ENCODE data around the gene BARX2. TPM values are rescaled to one million over a fixed set of nuclear protein-coding genes. Genes with fewer than 3 reads are reported as not detected.
"Not testable (repeated sequence)": the region's sequence is repeated elsewhere in the genome, so short reads cannot be mapped to it uniquely, and the experiment has no call there.

BARX2 gene
- total RNA-seq (not detected), total RNA-seq (0 to 0.12 reads per million in 2 donors)

GRCh38 chr11:129375751-129376657, at the start of gene BARX2:
Gene BARX2 (plus strand): TSS chr11:129375848. CDS start chr11:129376036, 188 bp downstream.
- Mint-ChIP-seq H3K36me3 (ENCODE audit: low read depth) (peaks cover 6% of the 10 kb centered on the region), H3K4me1 (peaks cover 21% of the 10 kb centered on the region), H3K27me3 (peaks cover 80% of the 10 kb centered on the region), H3K27ac (no peak within 1 kb of the TSS), H3K4me3 (peak within 1 kb of the TSS; percentile 65)
- no peaks in the 10 kb centered on the region for H3K9me3 ChIP-seq (ENCODE audit: control insufficient read depth, low read length, poor library complexity, severe bottlenecking)
- DNase-seq (no peak), ATAC-seq (no peak)

GRCh38 chr11:129326921-129327320, 48.7 kb upstream of the BARX2 start:
- no peaks in the 10 kb centered on the region for H3K36me3 Mint-ChIP-seq (ENCODE audit: low read depth)
- no peak for DNase-seq

GRCh38 chr11:129327708-129328107, 47.9 kb upstream of the BARX2 start:
- not testable (repeated sequence) for ATAC-seq

More at GRCh38 chr11:129326921-129327320, 48.7 kb upstream of the BARX2 start:
- Mint-ChIP-seq H3K4me3 (no peak overlapping the region), H3K27ac (no peak overlapping the region), H3K4me1 (peaks cover 3% of the 10 kb centered on the region), H3K27me3 (peaks cover 40% of the 10 kb centered on the region)
- ATAC-seq: no peak
- no peaks in the 10 kb centered on the region for H3K9me3 ChIP-seq (ENCODE audit: control insufficient read depth, low read length, poor library complexity, severe bottlenecking)

GRCh38 chr11:129328756-129329155, 46.9 kb upstream of the BARX2 start:
- no peaks in the 10 kb centered on the region for H3K36me3 Mint-ChIP-seq (ENCODE audit: low read depth)
- no peak overlapping the region for H3K27ac Mint-ChIP-seq
- H3K9me3 ChIP-seq (ENCODE audit: control insufficient read depth, low read length, poor library complexity, severe bottlenecking): no peaks in the 10 kb centered on the region
- DNase-seq (no peak), ATAC-seq (no peak)
- peaks cover 6% of the 10 kb centered on the region for H3K4me1 Mint-ChIP-seq
- peaks cover 24% of the 10 kb centered on the region for H3K27me3 Mint-ChIP-seq
- H3K4me3 Mint-ChIP-seq: no peak overlapping the region

More at GRCh38 chr11:129327708-129328107, 47.9 kb upstream of the BARX2 start:
- H3K27me3 Mint-ChIP-seq: peaks cover 33% of the 10 kb centered on the region
- H3K4me1 Mint-ChIP-seq; H3K9me3 ChIP-seq (ENCODE audit: control insufficient read depth, low read length, poor library complexity, severe bottlenecking); H3K4me3 Mint-ChIP-seq; H3K36me3 Mint-ChIP-seq (ENCODE audit: low read depth); H3K27ac Mint-ChIP-seq; DNase-seq: not testable (repeated sequence)

GRCh38 chr11:129331217-129331616, 44.4 kb upstream of the BARX2 start:
- no peak for ATAC-seq
- H3K27me3 Mint-ChIP-seq: peaks cover 12% of the 10 kb centered on the region
- H3K36me3 Mint-ChIP-seq (ENCODE audit: low read depth): no peaks in the 10 kb centered on the region
- H3K27ac Mint-ChIP-seq: no peak overlapping the region
- no peak for DNase-seq
- no peak overlapping the region for H3K4me3 Mint-ChIP-seq
- no peaks in the 10 kb centered on the region for H3K9me3 ChIP-seq (ENCODE audit: control insufficient read depth, low read length, poor library complexity, severe bottlenecking)
- H3K4me1 Mint-ChIP-seq: peaks cover 6% of the 10 kb centered on the region

GRCh38 chr11:129331871-129332274, 43.8 kb upstream of the BARX2 start:
- ATAC-seq (peak; percentile 57), DNase-seq (peak; percentile 16 to 35 (median 19))
- H3K27ac Mint-ChIP-seq: no peak overlapping the region
- H3K9me3 ChIP-seq (ENCODE audit: control insufficient read depth, low read length, poor library complexity, severe bottlenecking): no peaks in the 10 kb centered on the region
- peaks cover 12% of the 10 kb centered on the region for H3K27me3 Mint-ChIP-seq
- no peaks in the 10 kb centered on the region for H3K36me3 Mint-ChIP-seq (ENCODE audit: low read depth)
- H3K4me3 Mint-ChIP-seq: no peak overlapping the region
- peaks cover 6% of the 10 kb centered on the region for H3K4me1 Mint-ChIP-seq

GRCh38 chr11:129333873-129334272, 41.8 kb upstream of the BARX2 start:
- H3K27me3 Mint-ChIP-seq: peaks cover 5% of the 10 kb centered on the region
- H3K9me3 ChIP-seq (ENCODE audit: control insufficient read depth, low read length, poor library complexity, severe bottlenecking): no peaks in the 10 kb centered on the region
- H3K27ac Mint-ChIP-seq: no peak overlapping the region
- H3K36me3 Mint-ChIP-seq (ENCODE audit: low read depth): no peaks in the 10 kb centered on the region
- ATAC-seq (no peak), DNase-seq (no peak)
- peaks cover 6% of the 10 kb centered on the region for H3K4me1 Mint-ChIP-seq
- H3K4me3 Mint-ChIP-seq: no peak overlapping the region

GRCh38 chr11:129344301-129344940, 31.2 kb upstream of the BARX2 start:
- not testable (repeated sequence) for H3K4me1 Mint-ChIP-seq; H3K36me3 Mint-ChIP-seq (ENCODE audit: low read depth); H3K27ac Mint-ChIP-seq; H3K9me3 ChIP-seq (ENCODE audit: control insufficient read depth, low read length, poor library complexity, severe bottlenecking); H3K4me3 Mint-ChIP-seq; ATAC-seq; DNase-seq; H3K27me3 Mint-ChIP-seq

GRCh38 chr11:129346916-129347315, 28.7 kb upstream of the BARX2 start:
- H3K9me3 ChIP-seq (ENCODE audit: control insufficient read depth, low read length, poor library complexity, severe bottlenecking): no peaks in the 10 kb centered on the region
- DNase-seq (no peak), ATAC-seq (no peak)
- H3K27me3 Mint-ChIP-seq: peaks cover 10% of the 10 kb centered on the region
- H3K27ac Mint-ChIP-seq: no peak overlapping the region
- no peaks in the 10 kb centered on the region for H3K36me3 Mint-ChIP-seq (ENCODE audit: low read depth)
- H3K4me3 Mint-ChIP-seq: no peak overlapping the region
- H3K4me1 Mint-ChIP-seq: no peaks in the 10 kb centered on the region

GRCh38 chr11:129348813-129349212, 26.8 kb upstream of the BARX2 start:
- Mint-ChIP-seq H3K4me1 (no peaks in the 10 kb centered on the region), H3K27me3 (peaks cover 29% of the 10 kb centered on the region), H3K27ac (no peak overlapping the region), H3K36me3 (ENCODE audit: low read depth) (no peaks in the 10 kb centered on the region), H3K4me3 (no peak overlapping the region)
- no peaks in the 10 kb centered on the region for H3K9me3 ChIP-seq (ENCODE audit: control insufficient read depth, low read length, poor library complexity, severe bottlenecking)
- no peak for DNase-seq
- no peak for ATAC-seq

- Mint-ChIP-seq H3K36me3 (ENCODE audit: low read depth) (no peaks in the 10 kb centered on the region), H3K4me3 (no peak overlapping the region), H3K27ac (no peak overlapping the region), H3K4me1 (no peaks in the 10 kb centered on the region), H3K27me3 (peaks cover 31% of the 10 kb centered on the region)
- H3K9me3 ChIP-seq (ENCODE audit: control insufficient read depth, low read length, poor library complexity, severe bottlenecking): no peaks in the 10 kb centered on the region
- ATAC-seq: no peak
- DNase-seq: no peak
Measured at GRCh38 chr11:129352676-129353075, 23.0 kb upstream of the BARX2 start.

- Mint-ChIP-seq H3K36me3 (ENCODE audit: low read depth) (no peaks in the 10 kb centered on the region), H3K27ac (no peak overlapping the region)
Measured at GRCh38 chr11:129354691-129355090, 21.0 kb upstream of the BARX2 start.

GRCh38 chr11:129359748-129360147, 15.9 kb upstream of the BARX2 start:
- H3K4me1 Mint-ChIP-seq: no peaks in the 10 kb centered on the region
- H3K36me3 Mint-ChIP-seq (ENCODE audit: low read depth): peaks cover 2% of the 10 kb centered on the region
- H3K27me3 Mint-ChIP-seq: peaks cover 16% of the 10 kb centered on the region
- no peak overlapping the region for H3K27ac Mint-ChIP-seq
- H3K4me3 Mint-ChIP-seq: no peak overlapping the region
- H3K9me3 ChIP-seq (ENCODE audit: control insufficient read depth, low read length, poor library complexity, severe bottlenecking): no peaks in the 10 kb centered on the region
- no peak for ATAC-seq
- no peak for DNase-seq

More at GRCh38 chr11:129354691-129355090, 21.0 kb upstream of the BARX2 start:
- Mint-ChIP-seq H3K27me3 (peaks cover 33% of the 10 kb centered on the region), H3K4me3 (no peak overlapping the region), H3K4me1 (no peaks in the 10 kb centered on the region)
- ATAC-seq: no peak
- DNase-seq: no peak
- H3K9me3 ChIP-seq (ENCODE audit: control insufficient read depth, low read length, poor library complexity, severe bottlenecking): no peaks in the 10 kb centered on the region

Data from T-helper 17 cell (primary cell).